Putamen (tissue), 1 donor: ENCODE data around the gene RAB11FIP2.

Source experiments
- DNase-seq: peaks from one replicate; pipeline ENCODE4 v3.0.0-alpha.2; 2016; ENCODE audit warnings: low spot score

The RAB11FIP2 gene

DNA sequence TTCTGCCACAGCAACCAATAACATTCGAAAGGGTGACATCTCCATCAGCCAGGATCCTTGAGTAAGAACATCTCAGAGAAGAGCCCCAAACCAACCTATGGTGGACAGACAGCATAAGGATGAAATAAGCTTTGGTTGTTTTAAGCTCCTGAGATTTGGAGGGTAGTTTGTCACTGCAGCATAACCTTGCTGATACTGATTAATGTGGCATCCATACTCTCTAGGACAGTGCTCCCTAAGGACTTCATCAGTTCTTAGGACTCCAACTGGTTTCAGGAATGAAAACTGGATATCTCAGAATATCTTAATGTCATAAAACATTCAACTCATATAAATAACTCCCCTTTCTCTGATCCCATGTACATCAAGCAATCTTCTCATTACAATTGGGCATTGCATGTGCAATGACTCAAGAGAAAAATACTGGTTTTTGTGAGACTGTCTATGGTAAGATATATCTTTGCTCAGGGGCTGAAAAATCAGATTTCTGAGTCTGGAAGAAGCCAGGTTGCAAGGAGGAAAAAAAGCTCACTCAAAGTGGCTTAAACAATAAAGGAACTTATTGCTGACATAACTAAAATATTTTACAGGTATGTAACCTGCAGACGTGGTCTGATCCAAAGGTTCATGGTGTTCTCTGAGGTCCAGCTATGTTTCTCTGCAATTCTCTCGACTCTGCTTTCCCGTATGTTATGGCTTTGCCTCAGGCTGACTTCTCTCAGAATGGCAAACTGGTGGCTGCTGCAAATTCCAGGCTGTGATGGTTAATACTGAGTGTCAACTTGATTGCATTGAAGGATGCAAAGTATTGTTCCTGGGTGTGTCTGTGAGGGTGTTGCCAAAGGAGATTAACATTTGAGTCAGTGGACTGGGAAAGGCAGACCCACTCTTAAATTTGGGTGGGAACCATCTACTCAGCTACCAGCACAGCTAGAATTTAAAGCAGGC lies 65.7 kb downstream of the RAB11FIP2 start:
- DNase-seq = no peak

DNA sequence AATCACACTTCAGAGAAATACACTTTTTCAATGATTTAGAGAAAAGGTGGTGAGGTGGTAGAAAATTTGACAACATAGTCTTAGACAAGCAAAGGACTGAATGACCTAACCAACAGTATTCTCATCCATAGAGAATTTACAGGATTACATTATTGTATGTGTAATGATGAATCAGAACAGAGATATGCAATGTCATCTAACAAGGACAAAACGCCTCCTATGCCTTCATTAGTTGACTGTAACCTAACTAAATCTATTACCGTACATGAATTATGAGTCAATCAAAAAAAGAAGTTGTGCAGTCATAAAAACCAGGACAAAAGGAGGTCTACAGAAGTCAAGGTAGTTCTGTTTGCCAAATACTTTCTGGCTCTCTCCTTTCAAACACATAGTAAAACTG lies 66.5 kb downstream of the RAB11FIP2 start:
- DNase-seq = peak; percentile 24

DNA sequence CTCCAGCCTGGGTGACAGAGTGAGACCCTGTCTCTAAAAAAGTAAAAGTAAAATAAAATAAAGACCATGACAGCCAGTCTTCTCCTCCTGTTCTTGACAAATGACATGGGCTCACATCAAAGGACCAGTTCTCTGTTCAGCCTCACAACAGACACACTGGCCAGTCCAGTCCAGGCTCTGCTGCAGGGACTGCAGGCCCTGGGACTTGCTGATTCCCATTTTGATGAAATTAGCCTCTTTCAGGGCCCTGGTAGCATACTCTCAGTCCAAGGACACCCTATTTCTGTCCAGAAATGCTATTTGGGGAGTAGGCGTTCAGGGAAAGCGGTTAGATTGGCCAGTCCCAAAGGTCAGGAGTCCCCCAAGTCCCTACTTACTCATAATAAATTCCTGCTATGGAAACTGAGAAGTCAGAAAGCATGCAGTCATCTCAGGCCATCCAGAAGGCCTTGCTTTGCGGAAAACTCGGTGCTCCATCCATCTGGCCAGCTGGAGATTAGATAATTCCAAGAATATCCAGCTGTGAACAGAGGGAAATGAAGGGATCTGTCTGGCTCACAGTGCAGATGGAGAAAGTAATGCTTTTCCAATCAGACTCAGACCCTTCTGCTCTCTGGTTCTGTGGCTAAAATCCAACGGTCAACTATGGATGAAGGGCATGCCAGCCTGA lies 74.4 kb downstream of the RAB11FIP2 start:
- DNase-seq = no peak

DNA sequence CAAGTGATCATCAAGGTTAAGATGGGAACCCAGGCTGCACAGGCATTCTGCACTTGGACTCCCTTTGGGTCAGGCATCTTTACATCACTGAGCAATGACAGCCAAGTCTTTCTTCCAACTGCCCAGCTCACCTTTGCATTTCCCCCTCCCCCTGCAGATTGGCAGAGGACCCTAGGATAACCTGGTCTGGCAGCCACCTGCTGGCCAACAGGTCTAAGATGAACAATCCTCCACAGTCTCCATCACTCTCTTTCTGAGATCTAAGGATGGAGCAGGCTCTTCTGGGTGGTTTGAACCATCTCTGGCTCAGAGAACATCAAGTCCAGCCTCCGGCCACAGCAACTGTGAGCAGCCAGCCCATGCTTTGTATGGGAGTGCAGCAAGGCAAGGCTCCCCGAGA lies 75.8 kb downstream of the RAB11FIP2 start:
- no peak for DNase-seq

DNA sequence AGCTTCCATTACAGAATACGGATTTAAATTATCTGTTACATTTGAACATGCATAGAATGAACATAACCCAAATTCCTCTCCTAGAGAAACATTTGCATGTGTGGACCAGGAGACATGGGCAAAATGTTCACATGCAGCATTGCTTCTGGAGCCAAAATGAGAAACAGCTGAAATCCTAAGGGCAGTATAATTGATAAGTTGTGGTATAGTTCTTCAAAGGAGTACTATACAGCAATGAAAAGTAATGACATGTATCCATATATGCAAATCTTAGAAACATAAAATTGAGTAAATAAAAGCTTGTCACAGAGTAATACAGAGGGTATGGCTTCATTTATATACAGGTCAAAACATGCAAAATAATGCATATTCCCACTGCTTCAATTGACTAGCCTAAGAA lies 77.1 kb downstream of the RAB11FIP2 start:
- no peak for DNase-seq

DNA sequence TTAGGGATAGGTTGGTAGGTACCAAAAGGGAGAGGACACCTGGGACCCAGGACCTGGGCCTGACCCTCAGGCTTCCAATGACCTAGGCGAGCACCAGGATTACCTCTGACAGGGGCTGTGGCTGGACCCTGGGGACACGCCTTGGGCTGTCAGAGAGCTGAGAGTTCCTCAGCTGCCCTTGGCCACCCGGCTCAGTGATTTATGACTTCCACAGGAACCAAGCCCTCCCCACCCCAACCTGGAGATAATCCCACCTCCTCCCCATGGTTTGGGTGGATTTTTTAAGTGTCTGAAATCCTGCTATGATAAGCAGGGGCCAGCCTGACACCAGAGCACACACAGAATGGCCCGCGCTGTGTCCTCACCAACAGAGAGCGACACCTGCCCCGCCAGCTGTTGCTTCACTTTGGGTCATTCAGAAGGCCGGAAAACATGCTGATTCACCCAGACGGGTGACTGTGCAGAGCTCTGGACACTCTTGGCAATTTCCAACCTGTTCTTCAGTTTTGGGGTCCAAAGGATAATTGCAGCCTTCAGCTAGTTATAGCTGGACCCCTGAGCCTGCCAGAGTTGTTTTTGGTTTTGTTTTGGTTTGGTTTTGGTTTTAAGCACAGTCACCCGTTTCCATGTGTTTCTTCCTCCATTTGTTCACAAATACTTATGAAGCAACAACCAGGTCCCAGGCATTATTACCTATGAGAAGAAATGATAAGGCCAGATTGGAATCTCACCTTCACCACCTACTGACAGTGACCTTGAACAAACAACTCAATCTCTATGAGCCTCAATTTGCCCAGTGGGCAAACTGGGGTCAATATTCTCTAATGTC lies 78.2 kb downstream of the RAB11FIP2 start:
- no peak for DNase-seq

DNA sequence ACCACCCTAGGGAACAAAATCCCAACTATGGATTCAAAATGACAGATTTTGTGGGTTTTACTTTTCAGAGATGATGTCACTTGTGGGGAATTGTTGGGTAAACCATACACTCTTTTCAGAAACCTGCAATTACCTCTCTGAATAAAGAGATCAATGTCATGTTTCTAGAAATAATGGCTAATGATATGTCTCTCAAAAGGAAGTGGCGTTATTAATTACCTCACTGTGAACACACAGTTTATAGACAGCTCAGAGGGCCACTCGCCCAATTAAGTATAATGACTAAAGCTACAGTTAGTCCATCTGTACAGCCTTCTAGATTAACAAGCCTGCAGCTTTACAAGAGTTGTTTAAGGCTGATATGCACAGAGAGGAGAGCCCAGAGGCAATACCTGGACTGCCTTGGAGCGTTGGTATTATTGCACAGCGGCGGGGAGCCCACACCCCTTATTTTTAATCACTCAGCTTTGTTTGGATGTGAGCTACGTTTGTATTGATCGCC lies 79.5 kb downstream of the RAB11FIP2 start:
- DNase-seq = no peak

DNA sequence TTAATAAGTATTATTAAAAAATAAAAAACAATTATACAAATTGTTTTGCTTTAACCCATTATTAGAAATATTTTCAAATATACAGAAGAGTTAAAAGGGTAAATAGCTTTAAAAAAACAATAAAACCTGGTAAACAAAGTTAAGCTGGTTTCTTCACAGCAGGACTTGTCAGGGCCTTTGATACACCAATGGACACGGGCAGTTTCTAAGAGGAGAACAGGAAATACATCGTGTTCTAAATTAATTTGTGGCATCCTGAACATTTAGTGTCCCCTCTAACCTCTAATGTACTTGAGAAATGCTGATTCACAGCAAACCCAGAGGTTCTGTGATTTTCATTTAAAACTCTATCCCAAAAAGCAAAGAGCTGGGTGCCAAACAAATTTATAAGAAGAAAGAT lies 80.8 kb downstream of the RAB11FIP2 start:
- DNase-seq = no peak

DNA sequence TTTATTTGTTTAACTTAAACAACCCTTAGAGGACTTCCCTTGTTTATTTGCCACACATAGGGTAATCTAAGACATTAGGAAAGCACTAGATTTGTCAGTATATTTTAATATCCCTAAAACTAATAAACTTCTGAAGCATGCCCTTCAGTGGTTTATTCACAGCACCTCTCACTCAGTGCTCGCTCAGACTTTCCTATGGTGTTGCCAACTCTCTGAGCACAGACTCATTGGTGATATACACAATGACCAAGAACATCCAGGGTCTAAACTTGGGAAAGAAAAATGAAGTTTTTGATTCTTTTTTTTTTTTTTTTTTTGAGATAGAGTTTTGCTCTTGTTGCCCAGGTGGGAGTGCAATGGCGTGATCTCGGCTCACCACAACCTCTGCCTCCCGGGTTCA lies 82.2 kb downstream of the RAB11FIP2 start:
- no peak for DNase-seq

DNA sequence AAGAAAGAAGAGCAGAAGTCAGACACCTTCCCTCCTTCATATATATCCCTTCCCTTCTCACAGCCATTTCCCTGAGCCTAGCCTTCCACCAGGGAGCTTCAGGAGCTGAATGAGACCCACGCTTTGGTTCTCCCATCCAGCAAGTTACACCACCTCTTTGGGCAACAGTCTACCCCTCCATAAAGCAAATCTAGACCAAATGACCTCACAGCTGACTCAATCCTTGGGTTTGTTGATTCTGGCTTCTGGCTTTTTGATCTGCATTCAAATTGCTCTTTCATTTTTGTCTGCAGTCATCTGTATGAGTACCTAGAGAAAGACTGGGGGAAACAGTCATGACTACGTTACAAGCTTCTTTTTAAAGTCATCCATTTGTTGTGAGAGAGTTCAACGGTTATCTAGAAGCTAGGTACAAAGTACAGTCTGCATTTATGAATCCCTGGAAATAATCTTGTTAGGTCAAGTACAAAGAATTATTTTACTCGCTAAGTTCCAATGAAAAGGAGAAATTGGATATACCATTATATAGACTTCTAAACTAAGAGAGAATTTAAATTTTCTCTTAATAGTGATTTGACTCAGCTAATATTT lies 86.3 kb downstream of the RAB11FIP2 start:
- DNase-seq = no peak

DNA sequence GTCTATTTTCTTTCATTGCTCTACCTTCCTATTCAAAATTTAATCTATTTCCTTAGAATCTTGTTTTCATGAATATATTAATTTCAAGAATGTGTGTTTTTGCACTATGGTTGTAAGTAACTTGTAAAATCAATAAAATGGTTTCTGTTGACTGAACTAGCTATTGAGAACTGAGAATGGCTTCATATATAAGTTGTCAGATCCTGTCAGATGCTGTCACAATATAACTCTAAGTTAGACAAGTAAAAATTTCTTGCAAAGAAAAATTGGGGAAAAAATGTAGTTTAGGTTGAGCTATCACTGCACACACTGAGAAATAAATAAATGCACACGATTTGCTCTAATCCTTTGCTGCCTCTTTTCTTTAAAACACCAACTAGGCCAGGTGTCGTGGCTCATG lies 89.8 kb downstream of the RAB11FIP2 start:
- no peak for DNase-seq

DNA sequence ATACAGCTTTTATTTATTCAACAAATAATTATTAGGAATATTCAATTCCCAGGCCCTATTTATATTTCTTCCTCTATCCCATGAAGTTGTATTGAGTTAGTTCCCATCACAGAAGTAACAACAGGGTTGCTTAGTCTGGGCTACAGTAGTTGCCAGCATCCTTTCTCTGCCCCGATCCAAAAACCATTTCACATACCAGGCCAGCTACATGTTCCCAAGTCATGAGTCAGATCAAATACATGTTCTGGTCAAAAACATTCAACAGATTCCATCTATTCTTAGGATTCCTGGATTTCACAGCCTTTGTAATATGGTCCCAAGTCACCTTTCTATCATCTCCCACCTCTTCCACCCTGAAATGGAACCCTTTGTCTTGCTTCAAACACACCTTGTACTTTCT lies 91.6 kb downstream of the RAB11FIP2 start:
- DNase-seq = no peak
